GM19324 (cell line): ENCODE measurements around the gene ATRNL1.
"Not testable (repeated sequence)": the region's sequence is repeated elsewhere in the genome, so short reads cannot be mapped to it uniquely, and the experiment has no call there.

Source experiments
- ATAC-seq: cut with Tn5 transposase; IDR thresholded peaks from one replicate; pipeline ENCODE4 v1.9.1; 2021; ENCODE audit warnings: mild to moderate bottlenecking, moderate library complexity; ENCODE audit not compliant: unreplicated experiment, low FRiP score

The ATRNL1 gene

DNA sequence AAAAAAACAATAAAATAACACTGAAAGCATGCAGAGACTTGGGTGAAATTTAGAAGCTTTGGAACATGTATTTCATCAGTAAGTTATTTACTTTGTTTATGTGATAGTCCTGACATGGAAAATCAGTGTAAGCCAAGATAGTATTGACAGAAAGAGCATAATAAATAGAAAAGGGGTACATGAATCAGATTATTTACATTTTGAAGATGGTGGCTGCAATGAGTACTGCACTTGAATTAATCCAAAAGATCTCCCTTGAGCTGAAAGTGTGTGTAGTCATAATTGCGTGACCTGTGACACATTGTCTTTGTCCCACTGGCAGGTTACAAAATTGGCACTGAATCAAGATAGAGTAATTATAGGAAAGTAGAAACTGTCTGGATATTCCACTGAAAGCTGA is 617.0 kb downstream of the ATRNL1 start:
- no peak for ATAC-seq

DNA sequence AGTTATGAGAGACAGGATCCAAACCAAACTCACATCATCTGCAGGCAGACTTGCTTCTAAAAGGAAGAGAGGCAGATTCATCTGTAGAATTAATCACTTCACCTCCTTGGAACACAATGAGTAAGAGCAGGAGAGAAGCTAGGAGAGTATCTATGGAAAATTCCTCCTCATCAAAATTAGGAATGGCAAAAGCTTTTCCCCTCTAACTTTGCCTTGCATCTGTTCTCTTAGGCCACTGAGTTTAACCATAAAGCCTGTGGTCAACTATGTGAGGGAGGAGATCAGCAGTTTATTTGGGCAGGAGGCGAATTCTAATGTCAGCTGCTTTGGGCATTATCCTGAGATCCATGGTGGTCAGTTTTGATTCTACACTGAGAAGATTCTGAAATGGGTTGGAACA is 618.1 kb downstream of the ATRNL1 start:
- no peak for ATAC-seq

DNA sequence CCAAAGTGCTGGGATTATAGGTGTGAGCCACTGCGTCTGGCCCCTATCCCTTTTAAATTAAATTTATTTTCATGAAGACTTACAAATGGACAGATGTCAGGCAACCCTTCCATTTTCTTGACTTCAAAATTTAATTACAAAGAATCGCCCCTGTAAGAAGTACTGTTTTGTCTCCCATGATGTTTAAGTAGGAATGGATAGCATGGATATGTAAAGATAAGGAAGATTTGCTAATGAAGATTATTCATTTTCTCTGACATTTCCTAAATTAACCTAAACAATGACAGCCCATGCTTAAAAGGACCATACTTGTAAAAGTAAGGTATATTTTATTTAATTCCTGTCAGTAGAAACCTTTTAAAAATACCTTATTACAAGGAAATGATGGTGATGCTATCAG is 627.0 kb downstream of the ATRNL1 start:
- ATAC-seq = no peak

DNA sequence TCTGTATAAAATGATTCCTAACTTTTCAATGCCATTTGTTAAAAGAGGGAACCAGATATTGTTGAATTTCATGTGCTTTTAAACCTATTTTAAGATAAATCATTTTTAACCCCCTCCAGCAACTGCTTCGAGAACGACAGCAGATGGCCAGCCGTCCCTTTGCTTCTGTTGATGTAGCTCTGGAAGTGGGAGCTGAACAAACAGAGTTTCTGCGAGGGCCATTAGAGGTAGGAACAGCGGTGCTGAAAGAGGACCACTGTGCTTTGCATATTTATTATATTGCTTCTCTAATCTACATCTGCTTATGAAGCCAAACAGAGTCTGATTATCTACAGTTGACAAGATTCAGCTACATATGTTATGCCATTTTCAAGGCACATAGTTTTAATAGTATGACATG is 634.0 kb downstream of the ATRNL1 start:
- no peak for ATAC-seq

DNA sequence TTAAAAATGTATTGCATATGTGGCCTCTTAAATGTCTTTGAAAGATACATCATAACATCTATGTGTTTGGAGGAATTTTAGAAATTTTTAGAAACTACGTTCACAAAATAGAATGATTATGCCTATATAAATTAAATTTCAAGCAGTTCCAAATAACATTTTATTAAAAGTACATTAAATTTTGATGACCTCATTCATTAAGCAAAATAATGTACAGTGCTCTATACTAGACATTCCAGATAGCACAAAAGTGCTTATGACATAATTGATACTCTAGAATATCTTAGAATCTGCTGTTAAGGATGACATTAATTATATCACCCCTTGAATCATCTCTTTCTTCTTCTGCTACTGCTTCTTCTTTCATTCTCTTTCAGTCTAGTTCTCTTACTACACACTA is 650.9 kb downstream of the ATRNL1 start:
- no peak for ATAC-seq

DNA sequence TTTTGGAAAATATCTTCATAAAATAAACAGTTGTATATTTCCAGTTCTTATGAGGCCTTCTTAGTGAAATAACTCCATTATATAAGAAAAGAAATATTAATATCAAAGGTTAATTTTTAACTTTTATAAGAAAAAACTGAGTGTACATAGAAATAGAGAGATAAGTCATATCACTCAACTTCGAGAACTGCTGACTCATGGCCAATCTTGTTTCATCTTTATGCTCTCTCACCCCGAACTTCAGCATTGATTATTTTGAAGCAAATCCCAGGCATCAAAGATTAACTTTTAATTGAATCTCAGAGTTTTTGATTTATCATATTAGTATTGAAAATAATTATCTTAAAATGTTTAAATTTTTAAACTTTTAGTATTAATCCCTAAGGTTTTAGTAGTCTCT is 652.8 kb downstream of the ATRNL1 start:
- no peak for ATAC-seq

DNA sequence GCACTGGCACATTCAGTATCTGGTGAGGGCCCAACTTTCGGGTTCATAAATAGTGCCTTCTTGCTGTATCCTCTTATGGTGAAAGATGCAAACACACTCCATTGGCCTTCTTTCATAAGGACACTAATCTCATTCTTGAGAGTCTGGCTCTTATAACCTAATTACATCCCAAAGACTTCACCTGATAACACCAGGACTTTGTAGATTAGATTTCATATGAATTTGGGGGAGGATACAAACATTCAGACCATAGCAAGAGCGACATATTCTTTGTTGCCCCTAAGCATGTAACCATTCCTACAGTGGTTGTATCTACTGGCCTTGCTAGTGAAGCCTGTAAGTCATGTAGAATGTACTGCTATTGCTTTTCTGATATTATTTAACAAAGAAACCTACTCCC is 654.6 kb downstream of the ATRNL1 start:
- no peak for ATAC-seq

DNA sequence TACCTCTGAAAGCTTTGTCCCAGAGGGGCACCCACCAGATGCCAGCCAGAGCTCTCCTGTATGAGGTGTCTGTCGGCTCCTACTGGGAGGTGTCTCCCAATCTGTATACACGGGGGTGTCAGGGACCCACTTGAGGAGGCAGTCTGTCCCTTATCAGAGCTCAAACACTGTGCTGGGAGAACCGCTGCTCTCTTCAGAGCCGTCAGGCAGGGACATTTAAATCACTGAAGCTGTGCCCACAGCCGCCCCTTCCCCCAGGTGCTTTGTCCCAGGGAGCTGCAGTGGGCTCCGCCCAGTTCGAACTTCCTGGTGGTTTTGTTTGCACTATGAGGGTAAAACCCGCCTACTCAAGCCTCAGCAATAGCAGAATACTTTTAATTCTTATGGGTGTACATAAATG is 665.3 kb downstream of the ATRNL1 start:
- not testable (repeated sequence) for ATAC-seq

DNA sequence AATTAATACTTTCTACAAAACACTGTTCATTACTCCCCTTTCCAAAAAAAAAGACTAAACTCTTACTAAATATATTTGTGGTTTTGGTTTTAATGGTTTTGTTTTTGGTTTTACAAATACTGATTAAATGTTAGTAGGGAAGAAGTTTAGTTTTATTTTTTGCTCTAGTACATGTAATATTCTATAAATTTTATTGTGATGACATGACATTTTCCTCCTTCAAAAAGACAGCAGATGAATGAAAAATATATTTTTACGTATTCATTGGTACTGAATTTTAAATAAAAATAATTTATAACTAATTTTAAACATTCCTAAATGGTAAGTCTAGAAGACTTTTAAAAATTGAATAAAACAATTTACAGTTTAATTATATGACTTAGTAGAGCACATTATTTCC is 667.0 kb downstream of the ATRNL1 start:
- ATAC-seq = no peak

DNA sequence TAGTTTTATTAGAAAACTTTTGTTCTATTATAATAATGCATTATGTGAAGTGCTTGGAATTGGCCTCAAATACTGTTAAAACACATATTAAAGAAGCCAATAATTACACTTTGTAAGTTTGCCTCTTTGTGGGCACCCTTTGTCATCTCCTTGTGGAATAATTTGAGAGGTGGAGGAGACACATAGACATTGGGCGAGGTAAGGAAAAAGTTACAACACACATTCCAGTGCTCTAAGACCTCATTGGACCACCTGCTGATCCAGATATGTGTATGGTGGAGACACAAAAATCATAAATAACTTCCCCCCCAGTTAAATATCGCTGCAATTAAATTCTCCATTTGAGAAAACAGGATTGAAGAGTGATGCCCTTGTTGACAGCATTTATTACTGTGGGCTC is 668.0 kb downstream of the ATRNL1 start:
- no peak for ATAC-seq

DNA sequence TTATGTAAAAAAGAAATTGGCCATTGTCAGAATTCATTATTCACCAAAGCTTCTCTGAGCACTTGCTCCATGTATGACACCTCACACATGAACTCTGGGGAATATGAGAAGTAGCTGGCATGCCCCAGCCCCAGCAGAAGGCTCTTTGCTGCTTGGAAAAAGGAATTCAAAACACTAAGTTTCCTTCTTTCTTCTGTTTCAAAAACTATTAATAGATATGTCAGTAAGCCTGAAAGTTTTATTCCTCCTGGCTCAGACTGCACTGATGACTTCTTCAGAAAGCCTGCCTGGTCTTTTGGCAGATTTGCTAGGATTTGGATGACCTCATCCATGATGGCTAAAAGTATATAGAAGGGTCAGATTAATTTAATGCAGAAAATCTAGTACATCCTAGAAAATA is 668.9 kb downstream of the ATRNL1 start:
- ATAC-seq = no peak

DNA sequence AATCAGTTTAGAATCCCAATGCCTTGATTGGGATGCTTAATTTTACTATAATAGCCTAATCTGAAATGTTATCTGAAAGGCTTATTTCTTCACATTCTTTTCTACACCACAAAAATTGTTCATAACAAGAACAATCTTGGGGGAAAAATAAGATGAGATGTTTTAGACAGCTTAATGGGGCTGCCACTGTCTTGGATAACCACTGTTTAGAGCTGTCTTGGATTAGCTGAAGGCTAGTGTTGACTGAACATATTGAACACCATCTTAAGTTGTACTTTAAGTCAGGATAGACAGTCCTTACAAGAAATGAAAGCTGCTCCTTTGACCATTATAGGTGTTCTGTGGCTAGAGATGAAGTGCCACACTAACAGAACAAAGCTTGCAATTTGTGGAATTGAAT is 678.6 kb downstream of the ATRNL1 start:
- no peak for ATAC-seq

DNA sequence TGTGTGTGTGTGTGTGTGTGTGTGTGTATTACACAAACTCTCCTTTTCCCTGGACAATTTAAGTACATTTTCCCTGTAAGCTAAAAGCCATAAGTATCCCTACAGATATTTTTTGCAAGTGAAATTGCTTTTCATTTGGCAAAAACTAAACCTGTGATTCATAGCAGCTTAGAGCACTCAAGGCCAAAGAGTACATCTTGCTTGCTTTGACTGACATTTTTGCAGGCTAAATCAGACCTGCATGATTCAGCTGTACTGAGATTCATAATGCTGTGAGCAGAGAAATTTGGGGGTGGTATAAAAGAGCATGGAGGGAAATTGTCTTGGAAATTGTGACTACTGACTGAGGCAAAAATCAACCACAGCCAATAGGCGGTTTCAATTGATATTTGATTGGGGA is 679.4 kb downstream of the ATRNL1 start:
- no peak for ATAC-seq

DNA sequence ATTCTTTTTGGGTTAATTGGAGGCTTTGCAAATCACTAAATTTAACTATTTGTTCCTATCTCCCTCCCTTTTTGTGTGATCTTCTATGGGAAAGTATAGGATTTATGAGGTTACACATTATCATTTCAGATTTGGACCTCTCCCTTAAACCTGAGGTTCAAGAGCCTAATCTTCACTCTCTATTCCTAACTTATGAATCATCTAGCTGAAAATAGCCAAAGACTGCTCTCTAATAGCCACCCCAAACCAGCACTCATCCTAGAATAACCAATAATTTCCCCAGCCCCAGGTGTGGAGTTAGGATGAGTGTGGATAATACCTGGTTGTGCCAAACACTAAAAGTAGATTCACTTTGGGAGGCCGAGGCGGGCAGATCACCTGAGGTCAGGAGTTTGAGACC is 680.7 kb downstream of the ATRNL1 start:
- ATAC-seq = no peak

DNA sequence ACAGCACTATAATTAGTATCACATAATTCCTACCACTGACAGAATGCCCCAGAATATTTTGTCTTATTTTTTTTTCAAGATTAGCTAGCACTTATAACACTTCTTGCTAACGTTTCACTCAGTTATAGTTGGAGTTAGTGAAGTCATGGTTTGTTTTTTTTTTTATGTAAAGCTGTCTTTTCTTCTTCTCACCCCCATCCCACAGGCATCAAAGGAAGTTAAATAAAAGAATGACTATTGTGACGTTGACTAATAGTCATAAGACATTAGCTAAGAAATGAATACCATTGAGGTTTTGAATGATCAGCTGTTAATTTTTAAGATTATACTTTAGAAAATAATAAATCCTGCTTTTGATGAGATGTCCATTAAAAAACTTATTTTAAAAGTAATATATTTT is 681.6 kb downstream of the ATRNL1 start:
- no peak for ATAC-seq

DNA sequence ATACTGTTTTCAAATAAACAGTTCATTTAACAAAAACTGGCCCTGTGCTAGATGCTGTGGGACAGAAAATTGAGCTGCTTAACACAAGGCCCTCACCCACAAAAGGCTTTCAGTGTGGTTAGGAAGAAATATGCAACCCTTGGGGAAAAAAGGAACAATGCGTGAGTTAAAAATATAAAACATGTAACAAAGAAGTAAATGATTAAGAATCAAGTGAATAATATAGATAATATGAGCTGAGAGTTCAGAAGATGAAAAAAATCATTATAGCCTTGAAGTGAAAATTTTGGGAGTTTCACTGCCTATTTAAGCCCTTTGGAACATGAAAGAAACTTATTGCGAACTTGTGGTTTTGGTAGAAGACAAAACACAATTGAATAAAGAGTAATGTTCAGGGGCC is 684.5 kb downstream of the ATRNL1 start:
- no peak for ATAC-seq

DNA sequence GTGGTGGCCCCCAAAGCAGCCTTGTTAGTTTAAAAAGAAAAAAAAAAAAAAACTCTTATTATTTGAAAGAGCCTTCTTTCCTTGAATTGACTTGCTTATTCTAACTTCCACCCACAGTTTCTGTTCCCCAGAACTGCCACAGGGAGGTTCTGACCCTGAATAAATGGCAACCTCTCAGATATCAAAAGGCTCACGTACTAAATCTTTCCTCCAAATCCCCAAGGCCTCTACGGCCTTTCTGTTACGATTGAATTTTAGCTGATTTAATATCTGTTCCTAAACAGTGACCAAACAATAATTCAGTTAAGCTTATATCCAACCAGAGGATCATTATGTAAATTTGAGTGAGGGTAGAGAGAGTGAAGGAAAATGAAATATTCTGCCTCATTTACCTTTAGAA is 697.1 kb downstream of the ATRNL1 start:
- ATAC-seq = no peak

DNA sequence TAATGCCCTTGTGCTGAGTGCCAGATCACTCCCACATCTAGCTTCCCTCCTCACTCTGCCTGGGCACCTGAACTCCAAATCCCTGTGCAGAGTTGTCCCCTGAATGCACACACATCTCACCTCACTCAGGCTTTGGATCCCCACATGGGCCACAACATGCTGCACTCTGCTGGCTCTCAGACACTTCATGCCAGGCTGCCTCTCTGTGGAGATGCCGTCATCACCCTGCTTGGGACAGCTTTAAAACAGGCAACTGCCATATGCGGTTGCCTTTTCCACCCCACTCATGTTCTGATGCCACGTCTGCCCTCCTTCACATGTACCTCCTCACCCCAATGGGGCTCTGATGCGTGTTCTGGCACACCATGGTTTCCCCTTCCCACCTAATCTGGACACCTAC is 702.8 kb downstream of the ATRNL1 start:
- ATAC-seq = no peak

DNA sequence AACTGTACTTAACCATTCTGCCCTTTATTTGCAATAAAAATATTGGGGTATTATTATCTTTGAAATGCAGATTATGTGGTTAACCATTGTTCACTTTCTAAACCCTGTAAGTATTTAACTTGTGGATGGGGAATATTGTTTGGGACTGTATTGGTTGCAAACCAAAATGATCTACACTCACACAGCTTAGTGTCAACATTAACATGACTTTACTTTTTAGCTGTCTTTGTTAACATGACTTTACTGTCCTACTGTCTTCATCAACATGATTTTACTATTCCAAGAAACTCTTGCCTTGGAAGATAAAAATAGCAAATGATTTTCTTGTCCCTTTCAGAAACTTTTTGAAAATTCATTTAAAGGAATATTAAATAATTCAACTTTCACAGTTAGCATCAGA is 708.3 kb downstream of the ATRNL1 start:
- no peak for ATAC-seq

DNA sequence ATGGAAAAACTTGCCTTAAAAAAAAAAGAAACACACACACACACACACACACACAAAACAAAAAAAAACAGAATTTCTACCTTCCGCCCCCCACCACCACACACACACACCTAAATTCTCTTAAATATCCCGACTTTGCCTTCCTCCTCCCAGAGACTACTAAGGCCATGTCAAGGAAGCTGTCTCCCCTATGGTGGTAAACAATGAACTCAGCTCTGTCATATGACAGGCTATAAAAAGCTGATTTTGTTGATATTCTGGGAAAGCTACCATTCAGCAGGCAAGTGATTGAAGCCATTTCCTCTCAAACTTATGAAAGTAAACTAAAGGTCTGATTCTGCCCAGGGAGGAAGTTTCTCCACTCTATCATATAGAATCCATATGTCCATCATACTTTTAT is 708.8 kb downstream of the ATRNL1 start:
- no peak for ATAC-seq

DNA sequence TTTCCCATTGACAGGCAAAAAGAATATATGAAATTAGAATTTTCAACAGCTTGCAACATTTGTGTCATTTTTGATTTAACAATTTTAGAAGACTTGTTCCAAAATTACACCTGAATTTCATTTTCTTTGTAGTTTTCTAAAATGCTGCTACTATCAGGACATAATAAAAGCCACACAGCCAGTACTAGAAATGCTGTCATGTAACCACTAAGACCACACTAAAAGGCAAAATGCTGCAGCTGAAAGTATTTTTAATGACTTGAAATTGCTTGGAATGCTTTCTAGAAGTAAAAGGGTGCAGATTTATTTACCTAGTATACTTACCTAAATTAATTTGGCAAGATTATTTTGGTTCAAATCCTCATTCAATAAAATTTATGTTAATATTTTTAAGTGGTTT is 709.7 kb downstream of the ATRNL1 start:
- no peak for ATAC-seq

DNA sequence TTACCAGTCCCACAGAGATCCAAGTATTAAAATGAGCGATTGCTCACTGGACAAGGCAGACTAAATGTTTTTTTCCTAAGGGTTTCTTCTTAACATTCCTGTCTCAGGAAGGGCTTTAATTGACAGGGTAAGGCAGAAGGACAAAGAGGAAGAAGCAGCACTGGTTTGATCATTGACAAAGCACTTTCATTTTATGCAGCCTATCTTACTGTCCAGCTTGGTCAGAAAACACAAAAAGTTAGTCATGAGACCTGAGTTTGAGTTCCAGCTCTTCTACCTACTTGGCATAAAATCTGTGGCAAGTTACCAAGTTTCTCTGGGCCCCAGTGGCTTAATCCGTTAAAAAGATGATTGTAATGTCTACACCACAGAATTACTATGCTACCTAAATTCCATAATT is 721.4 kb downstream of the ATRNL1 start:
- no peak for ATAC-seq

DNA sequence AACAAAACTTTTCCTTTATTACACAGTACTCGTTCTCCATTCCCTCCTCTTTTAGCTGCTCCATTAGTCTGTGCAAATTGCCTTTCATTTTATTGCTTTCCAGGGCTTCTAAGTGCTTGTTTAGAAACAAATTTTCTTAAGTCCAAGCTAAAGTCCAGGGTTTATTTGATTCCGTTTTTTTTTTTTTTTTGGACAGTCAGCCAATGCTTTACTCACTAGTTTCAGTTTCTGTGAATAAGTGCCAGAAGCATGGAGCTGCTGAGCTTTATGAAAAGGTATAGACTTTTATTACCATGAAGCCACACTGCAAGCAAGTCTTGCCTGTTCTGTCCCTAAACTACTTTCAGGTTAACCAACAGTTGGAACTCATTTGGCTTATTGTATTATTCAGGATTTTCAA is 724.8 kb downstream of the ATRNL1 start:
- no peak for ATAC-seq

DNA sequence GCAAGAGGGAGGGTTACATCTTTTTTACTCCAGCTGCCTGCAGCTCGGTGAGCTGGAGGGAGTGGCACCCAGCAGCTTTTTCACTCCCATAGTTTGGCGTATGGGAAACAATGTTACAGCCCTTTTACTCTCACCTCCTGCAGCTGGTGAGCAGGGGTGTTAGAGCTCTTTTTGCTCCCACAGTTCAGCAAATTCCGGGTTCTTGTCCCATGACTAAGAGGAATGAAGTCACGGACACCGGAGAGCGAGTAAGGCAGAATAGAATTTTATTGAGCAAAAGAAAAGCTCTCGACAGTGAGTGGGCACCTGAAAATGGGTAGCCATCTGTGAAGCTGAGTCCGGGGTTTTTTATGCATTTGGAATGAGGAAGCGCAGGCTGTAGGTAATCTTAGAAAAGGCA is 733.2 kb downstream of the ATRNL1 start:
- no peak for ATAC-seq
